Thyroid gland (tissue), 4 donors: ENCODE measurements around the gene AMER3. TPM values are rescaled to one million over a fixed set of nuclear protein-coding genes. Genes with fewer than 3 reads are reported as not detected.
A peak's percentile ranks its signal among the peaks of the same experiment; 100 is the strongest.
"Not testable (repeated sequence)": the region's sequence is repeated elsewhere in the genome, so short reads cannot be mapped to it uniquely, and the experiment has no call there.

Experiments
- DNase-seq, 2 donors: peaks; one replicate each; pipeline ENCODE4 v3.0.0-alpha.2; 2019
- H3K27ac ChIP-seq, 3 donors: fragments of 200-600 bp; sonication (generic); 1 replicate in 2 of 3; 2 replicates in 1 of 3; pipeline ENCODE4 v1.5.1; 2016 to 2019; ENCODE audit warnings: mild to moderate bottlenecking in 1 of 3, moderate library complexity in 1 of 3
- H3K27me3 ChIP-seq: fragments of 200-600 bp; sonication (generic); one replicate; pipeline ENCODE4 v1.5.1; 2019
- H3K36me3 ChIP-seq, 2 donors: fragments of 200-600 bp; sonication (generic); one replicate each; pipeline ENCODE4 v1.5.1; 2016 to 2019
- H3K4me1 ChIP-seq, 2 donors: fragments of 200-600 bp; sonication (generic); one replicate each; pipeline ENCODE4 v1.5.1; 2017 to 2019
- H3K4me3 ChIP-seq, 3 donors: fragments of 200-600 bp; sonication (generic); replicated peaks in 1 of 3; 1 replicate in 2 of 3; 2 replicates in 1 of 3; pipeline ENCODE4 v1.5.1; 2016; ENCODE audit warnings: mild to moderate bottlenecking in 1 of 3
- H3K9me3 ChIP-seq: fragments of 200-600 bp; sonication (generic); one replicate; pipeline ENCODE4 v1.5.1; 2017
- POLR2A ChIP-seq, 2 donors: fragments of 450-650 bp; IDR thresholded peaks; one replicate each; pipeline ENCODE4 v1.6.1; 2017; ENCODE audit warnings: antibody characterized with exemption in 2 of 2, mild to moderate bottlenecking in 2 of 2, moderate library complexity in 1 of 2
- WGBS, 2 donors: methylation state at CpG; one replicate each; pipeline ENCODE4 v1.1.5; 2017; 5-methylcytosine and 5-hydroxymethylcytosine counted together
- intact Hi-C: fragments of 100-400 bp; cut with DNase I; formaldehyde crosslinking; loops from one replicate; pipeline ENCODE4 v1.15.1; 2023
- total RNA-seq, 4 donors: library from RNA; depleted of rRNA; stranded (reverse); fragments of >200 nt; gene quantifications; one replicate each; pipeline ENCODE4 v1.2.3, GENCODE V29; 2016
- TF ChIP-seq, protein P1 (sequence below), 6 experiments: fragments of 200-600 bp in 3 of 6; fragments of 450-650 bp in 3 of 6; sonication (generic) in 3 of 6; IDR thresholded peaks; one replicate each; pipeline ENCODE4 v1.5.1; 2016 to 2019; ENCODE audit warnings: antibody characterized with exemption in 6 of 6, mild to moderate bottlenecking in 2 of 6, inconsistent platforms in 1 of 6, moderate library complexity in 1 of 6

AMER3 gene, protein sequence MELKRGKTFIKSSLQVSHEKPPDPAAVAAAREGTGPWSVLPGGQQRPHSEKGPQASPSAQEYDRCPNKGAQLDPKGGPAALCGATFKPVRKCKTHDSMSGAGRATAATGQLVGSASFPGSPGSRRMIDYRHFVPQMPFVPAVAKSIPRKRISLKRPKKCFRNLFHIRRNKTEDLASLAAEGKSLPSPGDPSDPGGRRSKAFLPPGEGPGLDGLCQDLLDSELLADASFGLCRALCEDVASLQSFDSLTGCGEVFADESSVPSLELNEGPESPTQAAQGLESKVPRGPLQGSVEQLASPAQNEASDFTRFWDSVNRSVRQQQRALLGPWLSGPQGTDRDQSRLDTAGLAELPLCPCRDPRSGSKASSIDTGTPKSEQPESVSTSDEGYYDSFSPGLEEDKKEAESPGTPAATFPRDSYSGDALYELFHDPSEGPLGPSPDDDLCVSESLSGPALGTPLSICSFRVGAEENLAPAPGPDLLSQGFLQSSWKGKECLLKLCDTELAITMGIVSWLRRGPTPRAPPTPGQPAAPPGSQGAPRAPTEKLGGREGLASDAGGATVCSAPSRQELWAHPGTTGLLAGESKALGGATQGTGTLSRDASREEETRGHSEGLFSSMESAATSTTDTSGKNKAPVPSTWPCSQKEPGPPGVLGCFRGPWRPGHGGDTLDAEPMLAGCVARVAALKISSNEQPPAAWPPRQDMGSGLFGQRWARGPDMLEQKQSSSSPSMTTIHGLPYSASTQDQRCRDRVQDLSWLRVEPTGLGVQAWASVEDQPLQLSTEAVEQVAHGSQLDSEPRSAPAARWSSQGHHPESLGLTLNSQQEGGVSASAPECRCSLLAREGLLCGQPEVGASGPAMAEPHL
- total RNA-seq = under 1 TPM in 1 of 4 donors, not detected in 3; 0.08 TPM

DNA sequence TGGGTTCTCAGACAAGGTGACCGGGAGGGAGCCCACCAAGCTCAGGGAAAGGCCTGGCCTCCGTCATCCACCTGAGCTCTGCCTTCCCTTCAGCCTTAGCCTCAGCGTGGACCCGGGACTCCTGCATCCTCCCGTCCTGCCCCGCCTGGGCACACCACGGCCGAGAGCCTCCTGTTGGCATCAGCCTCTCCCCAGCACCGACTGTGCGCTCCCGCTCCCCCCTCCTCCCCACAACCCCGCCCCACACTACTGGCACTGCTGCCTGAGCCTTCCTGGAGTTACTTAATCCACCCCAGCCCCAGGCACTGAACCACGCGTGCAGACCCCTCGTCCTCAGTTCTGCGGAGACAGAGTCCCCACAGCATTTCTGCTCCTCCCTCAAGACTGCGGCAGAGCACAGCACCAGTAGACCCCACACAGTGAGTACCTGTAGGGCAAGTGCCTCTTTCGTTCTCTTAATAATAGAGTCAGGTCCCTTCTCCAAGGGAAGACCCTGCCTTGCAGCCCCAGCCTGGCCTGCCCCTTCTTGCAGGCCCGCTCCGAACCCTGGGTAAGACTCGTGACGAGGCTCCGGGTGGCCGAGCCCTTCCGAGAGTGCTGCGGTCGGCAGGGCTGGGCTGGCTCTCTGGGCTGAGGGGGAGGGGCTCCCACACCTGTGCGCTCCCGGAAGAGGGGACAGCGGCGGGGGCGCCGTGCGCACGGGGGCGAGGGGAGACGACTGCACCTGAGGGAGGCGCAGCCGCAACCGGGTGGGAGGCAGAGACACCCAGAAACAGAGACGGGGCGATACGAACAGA, at the start of gene AMER3:
Gene AMER3 (plus strand): TSS at position 285 of the 797 bp plus-strand sequence. CDS start 6,533 bp downstream, outside the sequence.
- Histone ChIP-seq H3K4me3 (peak within 1 kb of the TSS in 2 of 3 donors; percentile 9 to 19), H3K27me3 (no peaks in the 10 kb centered on the region), H3K36me3 (no peaks in the 10 kb centered on the region), H3K27ac (no peak within 1 kb of the TSS), H3K4me1 (peaks cover 3 to 13% of the 10 kb centered on the region in 2 donors), H3K9me3 (no peaks in the 10 kb centered on the region)
- 2 to 4% methylated on average over 14 to 20 of the region's 43 CpGs for WGBS, 2 donors
- intact Hi-C loops = no loop called here
- peak; percentile 23 to 35 for DNase-seq
- no peak for TF ChIP-seq POLR2A (IDR thresholded peaks at IDR 0.05)
- TF ChIP-seq, protein P1, sequence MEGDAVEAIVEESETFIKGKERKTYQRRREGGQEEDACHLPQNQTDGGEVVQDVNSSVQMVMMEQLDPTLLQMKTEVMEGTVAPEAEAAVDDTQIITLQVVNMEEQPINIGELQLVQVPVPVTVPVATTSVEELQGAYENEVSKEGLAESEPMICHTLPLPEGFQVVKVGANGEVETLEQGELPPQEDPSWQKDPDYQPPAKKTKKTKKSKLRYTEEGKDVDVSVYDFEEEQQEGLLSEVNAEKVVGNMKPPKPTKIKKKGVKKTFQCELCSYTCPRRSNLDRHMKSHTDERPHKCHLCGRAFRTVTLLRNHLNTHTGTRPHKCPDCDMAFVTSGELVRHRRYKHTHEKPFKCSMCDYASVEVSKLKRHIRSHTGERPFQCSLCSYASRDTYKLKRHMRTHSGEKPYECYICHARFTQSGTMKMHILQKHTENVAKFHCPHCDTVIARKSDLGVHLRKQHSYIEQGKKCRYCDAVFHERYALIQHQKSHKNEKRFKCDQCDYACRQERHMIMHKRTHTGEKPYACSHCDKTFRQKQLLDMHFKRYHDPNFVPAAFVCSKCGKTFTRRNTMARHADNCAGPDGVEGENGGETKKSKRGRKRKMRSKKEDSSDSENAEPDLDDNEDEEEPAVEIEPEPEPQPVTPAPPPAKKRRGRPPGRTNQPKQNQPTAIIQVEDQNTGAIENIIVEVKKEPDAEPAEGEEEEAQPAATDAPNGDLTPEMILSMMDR (IDR thresholded peaks at IDR 0.05) = no peak

DNA sequence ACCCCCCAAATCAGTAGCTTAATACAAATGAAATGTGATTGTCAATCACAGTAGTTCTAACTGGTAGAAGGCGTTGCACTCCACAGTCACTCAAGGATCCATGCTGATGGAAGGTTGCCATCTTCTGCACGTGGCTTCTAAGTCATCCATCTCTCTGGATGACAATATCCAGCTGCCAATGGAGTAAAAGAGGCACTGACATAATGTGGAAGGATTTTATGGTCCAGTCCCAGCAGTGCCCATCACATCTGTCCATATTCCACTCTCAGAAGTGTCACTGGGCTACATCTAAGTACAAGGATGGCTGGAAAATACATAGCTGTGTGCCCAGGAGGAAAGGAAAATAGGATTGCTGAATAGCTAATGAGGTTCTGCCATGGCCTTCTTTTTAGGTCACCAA, 40.5 kb upstream of the AMER3 start:
- H3K9me3 ChIP-seq, DNase-seq, H3K36me3 ChIP-seq, intact Hi-C loops, H3K27me3 ChIP-seq, H3K27ac ChIP-seq, H3K4me1 ChIP-seq, H3K4me3 ChIP-seq: not testable (repeated sequence)
- WGBS, 2 donors = no CpG with 5 or more reads among the region's 2 CpGs

DNA sequence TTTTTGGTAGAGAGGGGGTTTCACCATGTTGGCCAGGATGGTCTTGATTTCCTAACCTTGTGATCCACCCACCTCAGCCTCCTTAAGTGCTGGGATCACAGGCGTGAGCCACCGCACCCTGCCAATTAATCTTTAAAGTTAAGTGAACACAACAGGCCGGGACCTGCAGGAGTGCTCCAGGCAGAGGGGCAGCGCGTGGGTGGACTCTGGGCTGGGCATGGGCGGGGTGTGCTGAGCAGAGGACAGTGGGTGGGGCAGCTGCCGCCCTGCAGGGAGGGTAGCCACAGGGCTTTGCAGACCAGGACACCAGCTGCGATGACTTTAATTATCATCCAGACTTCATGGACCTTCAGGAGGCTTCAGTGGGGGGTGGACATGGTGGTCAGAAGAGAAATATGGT, 35.3 kb upstream of the AMER3 start:
- Histone ChIP-seq H3K27ac (no peak overlapping the region), H3K27me3 (no peaks in the 10 kb centered on the region), H3K9me3 (no peaks in the 10 kb centered on the region), H3K36me3 (no peaks in the 10 kb centered on the region), H3K4me1 (no peaks in the 10 kb centered on the region), H3K4me3 (no peak overlapping the region)
- 90 to 93% methylated on average over 8 of the region's 8 CpGs for WGBS, 2 donors
- DNase-seq = no peak
- no peak for TF ChIP-seq POLR2A (IDR thresholded peaks at IDR 0.05)
- TF ChIP-seq, protein P1 (IDR thresholded peaks at IDR 0.05) = no peak
- intact Hi-C loops = no loop called here

DNA sequence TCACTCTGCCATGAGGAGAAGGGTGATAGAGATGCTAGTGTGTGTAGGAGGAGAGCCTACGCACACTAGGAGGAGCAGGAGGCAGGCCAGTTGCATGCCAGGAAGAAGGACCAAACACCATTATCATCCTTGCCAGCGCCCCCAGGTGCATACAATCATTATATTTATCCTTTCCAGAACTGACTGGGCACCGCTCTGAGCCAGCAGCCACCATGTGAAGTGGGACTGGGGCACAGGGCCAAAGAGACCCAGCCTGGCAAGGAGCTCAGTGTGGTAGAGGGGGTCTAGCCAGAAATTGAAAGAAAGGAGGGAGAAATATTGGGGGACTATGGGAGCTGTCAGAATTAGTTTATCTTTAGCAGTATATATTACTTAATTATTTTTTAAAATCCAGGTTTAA, 34.8 kb upstream of the AMER3 start:
- Histone ChIP-seq H3K27ac (no peak overlapping the region), H3K4me3 (no peak overlapping the region), H3K4me1 (no peaks in the 10 kb centered on the region), H3K9me3 (no peaks in the 10 kb centered on the region), H3K36me3 (no peaks in the 10 kb centered on the region), H3K27me3 (no peaks in the 10 kb centered on the region)
- TF ChIP-seq, protein P1 (IDR thresholded peaks at IDR 0.05) = no peak
- TF ChIP-seq POLR2A (IDR thresholded peaks at IDR 0.05) = no peak
- intact Hi-C loops = no loop called here
- DNase-seq = no peak
- WGBS, 2 donors = 82 to 86% methylated on average over 3 of the region's 3 CpGs

DNA sequence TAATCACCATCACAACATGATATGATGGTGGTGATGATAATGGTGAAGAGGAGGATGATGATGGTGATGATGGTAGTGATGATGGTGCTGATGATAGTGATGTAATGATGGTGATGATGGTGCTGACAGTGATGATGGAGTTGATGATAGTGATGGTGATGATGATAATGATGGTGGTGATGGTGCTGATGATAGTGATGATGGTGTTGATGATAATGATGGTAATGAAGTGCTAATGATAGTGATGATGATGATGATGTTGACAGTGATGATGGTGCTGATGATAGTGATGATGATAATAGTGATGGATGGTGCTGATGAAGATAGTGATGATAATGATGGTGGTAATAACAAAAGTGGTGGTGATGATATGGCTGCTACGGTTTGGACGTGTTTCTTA, 30.9 kb upstream of the AMER3 start:
- Histone ChIP-seq H3K27me3 (no peaks in the 10 kb centered on the region), H3K9me3 (no peaks in the 10 kb centered on the region), H3K36me3 (no peaks in the 10 kb centered on the region), H3K4me1 (peaks cover 9 to 17% of the 10 kb centered on the region in 2 donors), H3K4me3 (no peak overlapping the region), H3K27ac (no peak overlapping the region)
- WGBS, 2 donors = 89 to 90% methylated on average over 2 of the region's 2 CpGs
- intact Hi-C loops = no loop called here
- TF ChIP-seq, protein P1 (IDR thresholded peaks at IDR 0.05) = no peak
- DNase-seq = no peak
